Endodermal cell (in vitro differentiated cells): Measurements from ENCODE around the gene KIAA2012. TPM values are rescaled to one million over a fixed set of nuclear protein-coding genes. Genes with fewer than 3 reads are reported as not detected.

Source experiments
- DNase-seq: peaks from one replicate; pipeline ENCODE4 v3.0.0-alpha.2; 2017
- H3K27ac ChIP-seq: 2 replicates; pipeline ENCODE4 v1.5.1; 2013; ENCODE audit warnings: mild to moderate bottlenecking, low read depth, low read length, moderate library complexity
- H3K27me3 ChIP-seq: 2 replicates; pipeline ENCODE4 v1.6.1; 2013; ENCODE audit warnings: mild to moderate bottlenecking, low read length, moderate library complexity; ENCODE audit not compliant: insufficient read depth, control insufficient read depth, poor library complexity, severe bottlenecking
- H3K36me3 ChIP-seq: 2 replicates; pipeline ENCODE4 v1.7.0; 2013; ENCODE audit warnings: mild to moderate bottlenecking, low read length, moderate library complexity; ENCODE audit not compliant: control insufficient read depth, insufficient read depth
- H3K4me1 ChIP-seq: one replicate; pipeline ENCODE4 v1.7.0; 2013; ENCODE audit warnings: low read length; ENCODE audit not compliant: control insufficient read depth, insufficient read depth
- H3K4me3 ChIP-seq: 2 replicates; pipeline ENCODE4 v1.5.1; 2013; ENCODE audit warnings: mild to moderate bottlenecking, low read length, moderate library complexity
- H3K9ac ChIP-seq: 2 replicates; pipeline ENCODE4 v1.6.1; 2013; ENCODE audit warnings: mild to moderate bottlenecking, low read length, moderate library complexity; ENCODE audit not compliant: poor library complexity, severe bottlenecking; ENCODE audit errors: extremely low read depth
- H3K9me3 ChIP-seq: 2 replicates; pipeline ENCODE4 v1.6.1; 2013; ENCODE audit warnings: mild to moderate bottlenecking, low read length, moderate library complexity; ENCODE audit not compliant: control insufficient read depth
- H3K27ac Mint-ChIP-seq: 2 replicates; pipeline ENCODE4 v1.8.0; 2020; ENCODE audit warnings: mixed read lengths
- H3K27me3 Mint-ChIP-seq: 2 replicates; pipeline ENCODE4 v1.8.0; 2021; ENCODE audit warnings: mild to moderate bottlenecking, mixed read lengths; ENCODE audit not compliant: insufficient read depth
- H3K36me3 Mint-ChIP-seq: 2 replicates; pipeline ENCODE4 v1.8.0; 2020; ENCODE audit warnings: low read depth, mixed read lengths
- H3K4me1 Mint-ChIP-seq: 2 replicates; pipeline ENCODE4 v1.8.0; 2020; ENCODE audit warnings: mixed read lengths
- H3K4me3 Mint-ChIP-seq: 2 replicates; pipeline ENCODE4 v1.8.0; 2020; ENCODE audit warnings: mild to moderate bottlenecking, moderate library complexity, mixed read lengths
- H3K9me3 Mint-ChIP-seq: 2 replicates; pipeline ENCODE4 v1.8.0; 2020; ENCODE audit warnings: mild to moderate bottlenecking, mixed read lengths
- WGBS, 2 experiments: methylation state at CpG; one replicate each; pipeline versions ENCODE4 v1.1.5 to v1.1.7; 2013; ENCODE audit warnings: missing lambda C conversion rate in 2 of 2, mixed read lengths in 1 of 2; ENCODE audit not compliant: insufficient coverage in 1 of 2, insufficient read length in 1 of 2; 5-methylcytosine and 5-hydroxymethylcytosine counted together
- total RNA-seq, 2 donors: library from RNA; stranded (reverse); fragmentation: NEBNext Ultra II Directional in 1 of 2; extraction: Animal tissue kit (Norgen Biotek cat#: 25700) in 1 of 2; gene quantifications; 2 replicates in 1 of 2; 3 replicates in 1 of 2; pipeline ENCODE4 v1.2.1, GENCODE V29; 2021
- TF ChIP-seq, protein P1 (sequence below): fragments of 200-600 bp; sonication (generic); conservative IDR thresholded peaks from 2 replicates; pipeline ENCODE4 v1.5.0; 2021; ENCODE audit warnings: antibody characterized with exemption, mild to moderate bottlenecking

Gene KIAA2012
- total RNA-seq, 2 donors from 2014 or later, result 0.62 to 1.0 TPM

DNA sequence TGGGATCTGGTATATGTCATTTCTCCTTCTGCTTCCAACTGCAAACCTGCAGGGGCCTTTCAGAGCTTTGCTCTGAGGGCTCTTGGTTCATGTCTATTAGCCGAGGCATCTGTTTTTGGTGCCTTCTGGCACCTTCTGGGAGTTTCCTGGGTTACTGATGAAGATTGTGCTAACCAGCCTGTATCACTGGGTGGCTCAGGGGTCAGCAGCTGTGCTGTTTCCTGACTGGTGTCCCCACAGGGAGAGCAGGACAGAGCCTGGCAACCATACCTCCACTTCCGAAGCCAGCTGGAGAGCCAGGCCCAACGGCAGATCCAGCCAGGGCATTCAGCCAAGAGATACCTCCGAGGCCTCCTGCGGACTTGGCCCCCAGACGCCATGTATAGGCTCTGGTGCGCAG is 17.5 kb downstream of the KIAA2012 start:
- H3K4me1 ChIP-seq, result no peaks in the 10 kb centered on the region
- Mint-ChIP-seq H3K9me3 (no peaks in the 10 kb centered on the region), H3K27ac (no peak overlapping the region), H3K36me3 (no peaks in the 10 kb centered on the region), H3K4me1 (peaks cover 17% of the 10 kb centered on the region), H3K27me3 (no peaks in the 10 kb centered on the region), H3K4me3 (no peak overlapping the region)
- DNase-seq, result no peak
- WGBS, 2 experiments, result 95% methylated on average over 7 of the region's 7 CpGs; no CpG with 5 or more reads in 1 of the 2 experiments
- H3K4me3 ChIP-seq, result no peak overlapping the region
- no peak overlapping the region for H3K27ac ChIP-seq
- no peak overlapping the region for H3K9ac ChIP-seq
- H3K36me3 ChIP-seq, result no peaks in the 10 kb centered on the region
- no peaks in the 10 kb centered on the region for H3K27me3 ChIP-seq
- TF ChIP-seq, protein P1, sequence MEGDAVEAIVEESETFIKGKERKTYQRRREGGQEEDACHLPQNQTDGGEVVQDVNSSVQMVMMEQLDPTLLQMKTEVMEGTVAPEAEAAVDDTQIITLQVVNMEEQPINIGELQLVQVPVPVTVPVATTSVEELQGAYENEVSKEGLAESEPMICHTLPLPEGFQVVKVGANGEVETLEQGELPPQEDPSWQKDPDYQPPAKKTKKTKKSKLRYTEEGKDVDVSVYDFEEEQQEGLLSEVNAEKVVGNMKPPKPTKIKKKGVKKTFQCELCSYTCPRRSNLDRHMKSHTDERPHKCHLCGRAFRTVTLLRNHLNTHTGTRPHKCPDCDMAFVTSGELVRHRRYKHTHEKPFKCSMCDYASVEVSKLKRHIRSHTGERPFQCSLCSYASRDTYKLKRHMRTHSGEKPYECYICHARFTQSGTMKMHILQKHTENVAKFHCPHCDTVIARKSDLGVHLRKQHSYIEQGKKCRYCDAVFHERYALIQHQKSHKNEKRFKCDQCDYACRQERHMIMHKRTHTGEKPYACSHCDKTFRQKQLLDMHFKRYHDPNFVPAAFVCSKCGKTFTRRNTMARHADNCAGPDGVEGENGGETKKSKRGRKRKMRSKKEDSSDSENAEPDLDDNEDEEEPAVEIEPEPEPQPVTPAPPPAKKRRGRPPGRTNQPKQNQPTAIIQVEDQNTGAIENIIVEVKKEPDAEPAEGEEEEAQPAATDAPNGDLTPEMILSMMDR, result no peak
- H3K9me3 ChIP-seq, result no peaks in the 10 kb centered on the region

DNA sequence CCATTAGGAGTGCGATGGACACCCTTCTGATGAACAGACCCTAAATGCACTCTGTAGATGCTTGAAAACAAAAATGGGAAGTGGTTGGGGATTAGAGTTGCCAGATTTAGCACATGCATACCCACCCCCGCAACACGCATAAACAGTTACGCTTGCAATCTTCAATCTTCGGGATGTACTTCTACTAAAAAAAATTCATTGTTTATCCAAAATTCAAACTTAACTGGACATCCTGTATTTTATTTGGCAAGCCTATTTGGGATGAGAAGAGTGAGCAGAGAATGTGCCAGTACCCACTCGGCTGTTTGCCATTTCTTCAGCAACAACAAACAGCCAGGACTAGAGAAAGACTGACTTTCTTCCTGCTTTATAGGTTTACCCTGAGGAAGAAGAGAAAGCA is 18.4 kb downstream of the KIAA2012 start:
- no peaks in the 10 kb centered on the region for H3K27me3 Mint-ChIP-seq
- H3K9me3 Mint-ChIP-seq, result no peaks in the 10 kb centered on the region
- H3K4me1 Mint-ChIP-seq, result peaks cover 25% of the 10 kb centered on the region
- no peak overlapping the region for H3K27ac Mint-ChIP-seq
- no peaks in the 10 kb centered on the region for H3K36me3 Mint-ChIP-seq
- no peaks in the 10 kb centered on the region for H3K27me3 ChIP-seq
- H3K27ac ChIP-seq, result no peak overlapping the region
- WGBS, 2 experiments, result 94 to 98% methylated on average over 5 to 6 of the region's 6 CpGs
- no peaks in the 10 kb centered on the region for H3K36me3 ChIP-seq
- H3K9ac ChIP-seq, result no peak overlapping the region
- no peaks in the 10 kb centered on the region for H3K4me1 ChIP-seq
- no peak for DNase-seq
- TF ChIP-seq, protein P1, result no peak
- no peak overlapping the region for H3K4me3 Mint-ChIP-seq
- H3K4me3 ChIP-seq, result no peak overlapping the region
- no peaks in the 10 kb centered on the region for H3K9me3 ChIP-seq

- no peaks in the 10 kb centered on the region for H3K36me3 Mint-ChIP-seq
- no peaks in the 10 kb centered on the region for H3K9me3 Mint-ChIP-seq
- no peak overlapping the region for H3K27ac Mint-ChIP-seq
- TF ChIP-seq, protein P1, result no peak
- Histone ChIP-seq H3K4me3 (no peak overlapping the region), H3K9me3 (no peaks in the 10 kb centered on the region), H3K4me1 (no peaks in the 10 kb centered on the region), H3K9ac (no peak overlapping the region), H3K27ac (no peak overlapping the region), H3K27me3 (no peaks in the 10 kb centered on the region), H3K36me3 (no peaks in the 10 kb centered on the region)
- peaks cover 30% of the 10 kb centered on the region for H3K4me1 Mint-ChIP-seq
- H3K27me3 Mint-ChIP-seq, result no peaks in the 10 kb centered on the region
- no peak for DNase-seq
- WGBS, 2 experiments, result 94 to 95% methylated on average over 3 of the region's 3 CpGs
- no peak overlapping the region for H3K4me3 Mint-ChIP-seq
These were observed 21.5 kb downstream of the KIAA2012 start for GRCh38 chr2:202094426-202094986.
